T-cell (primary cell): ENCODE results near the gene ITGB3BP. TPM values are rescaled to one million over a fixed set of nuclear protein-coding genes. Genes with fewer than 3 reads are reported as not detected.

ENCODE experiments used
- ATAC-seq, 4 experiments: fragments of 200-7000 bp in 3 of 4; fragments of 150-1000 bp in 1 of 4; cut with Tn5 transposase; replicated peaks in 1 of 4; 1 replicate in 3 of 4; 2 replicates in 1 of 4; pipeline ENCODE4 v1.10.0; 2021; ENCODE audit warnings: moderate library complexity in 3 of 4, mild to moderate bottlenecking in 2 of 4, moderate number of reproducible peaks in 1 of 4
- CTCF ChIA-PET, 2 donors: fragments of 300-600 bp; sonication (Branson Sonifier 250); formaldehyde crosslinking; loops; one replicate each; lab custom pipeline; 2022; ENCODE audit warnings: antibody characterized with exemption in 2 of 2; lab: Charles Lee
- POLR2A ChIA-PET, 2 donors: fragments of 300-600 bp; sonication (Branson Sonifier 250); formaldehyde crosslinking; loops; one replicate each; lab custom pipeline; 2022; ENCODE audit warnings: antibody characterized with exemption in 2 of 2; lab: Charles Lee
- DNase-seq, 35 experiments: peaks; one replicate each; pipeline versions ENCODE4 v3.0.0 to v3.0.0-alpha.2; 2013 to 2023
- H3K27ac ChIP-seq: one replicate; pipeline ENCODE4 v1.5.1; 2013; ENCODE audit warnings: low read length
- H3K27me3 ChIP-seq, 2 experiments: replicated peaks in 1 of 2; 1 replicate in 1 of 2; 2 replicates in 1 of 2; pipeline versions ENCODE4 v1.6.1 to v1.7.0; 2013; ENCODE audit warnings: low read length in 1 of 2, mixed read lengths in 1 of 2; ENCODE audit not compliant: control insufficient read depth in 2 of 2, insufficient read depth in 2 of 2; ENCODE audit errors: extremely low read depth in 1 of 2
- H3K36me3 ChIP-seq, 2 donors: 1 replicate in 1 of 2; 2 replicates in 1 of 2; pipeline versions ENCODE4 v1.6.1 to v1.7.0; 2013; ENCODE audit warnings: low read length in 1 of 2; ENCODE audit not compliant: control insufficient read depth in 2 of 2, insufficient read depth in 1 of 2; ENCODE audit errors: extremely low read depth in 1 of 2
- H3K4me1 ChIP-seq, 2 experiments: 1 replicate in 1 of 2; 2 replicates in 1 of 2; pipeline versions ENCODE4 v1.6.1 to v1.7.0; 2013; ENCODE audit warnings: low read length in 2 of 2, mixed read lengths in 1 of 2; ENCODE audit not compliant: insufficient read depth in 2 of 2, control insufficient read depth in 1 of 2; ENCODE audit errors: extremely low read depth in 1 of 2
- H3K4me3 ChIP-seq, 2 donors: 1 replicate in 1 of 2; 2 replicates in 1 of 2; pipeline versions ENCODE4 v1.5.1 to v1.7.0; 2013; ENCODE audit warnings: mild to moderate bottlenecking in 2 of 2, low read length in 1 of 2, moderate library complexity in 1 of 2; ENCODE audit not compliant: control insufficient read depth in 1 of 2; ENCODE audit errors: extremely low read depth in 1 of 2
- H3K9me3 ChIP-seq: 2 replicates; pipeline ENCODE4 v1.7.0; 2013
- H3K27ac Mint-ChIP-seq, 2 donors: one replicate each; pipeline ENCODE4 v1.8.0; 2020 to 2021; ENCODE audit warnings: mild to moderate bottlenecking in 2 of 2, mixed read lengths in 2 of 2
- H3K27me3 Mint-ChIP-seq, 2 donors: one replicate each; pipeline ENCODE4 v1.8.0; 2021 to 2022; ENCODE audit warnings: mixed read lengths in 2 of 2
- H3K36me3 Mint-ChIP-seq: one replicate; pipeline ENCODE4 v1.8.0; 2021; ENCODE audit warnings: mixed read lengths
- H3K4me1 Mint-ChIP-seq, 3 donors: one replicate each; pipeline ENCODE4 v1.8.0; 2020 to 2022; ENCODE audit warnings: mixed read lengths in 3 of 3, mild to moderate bottlenecking in 1 of 3
- H3K4me3 Mint-ChIP-seq, 3 donors: one replicate each; pipeline ENCODE4 v1.8.0; 2020 to 2022; ENCODE audit warnings: mild to moderate bottlenecking in 3 of 3, mixed read lengths in 3 of 3, moderate library complexity in 3 of 3
- H3K9me3 Mint-ChIP-seq, 3 donors: one replicate each; pipeline ENCODE4 v1.8.0; 2020 to 2022; ENCODE audit warnings: mixed read lengths in 3 of 3
- WGBS: methylation state at CpG from one replicate; pipeline ENCODE4 v1.1.5; 2013; ENCODE audit warnings: missing lambda C conversion rate; ENCODE audit not compliant: insufficient coverage; 5-methylcytosine and 5-hydroxymethylcytosine counted together
- total RNA-seq, 35 experiments: library from RNA in 6 of 35; stranded (reverse) in 6 of 35; fragments of 120-200 nt in 1 of 35; gene quantifications; one replicate each; pipeline versions ENCODE4 v1.2.1 to v1.2.4 and lab custom pipeline; 2013 to 2026

Gene ITGB3BP
- total RNA-seq, 5 donors from 2014 or later (not counting 1 experiment from before 2014, with no cell fraction given): 16.6 to 27.3 (median 22.5) TPM

DNA sequence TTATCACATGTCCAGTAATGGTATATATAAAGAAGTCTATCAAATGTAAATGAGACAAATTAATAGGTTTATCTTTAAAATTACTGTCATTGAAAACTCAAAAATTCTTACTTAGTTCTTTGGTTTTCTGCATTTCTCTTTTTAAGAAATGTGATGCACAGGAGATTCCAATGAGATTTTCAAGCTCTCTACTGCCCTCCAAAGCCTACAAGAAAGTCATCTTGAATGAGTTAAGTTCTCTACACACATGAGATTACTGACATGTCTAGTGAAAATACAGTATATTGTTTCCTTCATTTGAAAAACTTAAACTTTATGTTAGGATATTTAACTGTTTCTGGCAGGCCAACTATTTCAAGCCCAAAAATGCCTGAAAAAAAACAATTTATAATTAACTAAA lies 68.8 kb downstream of the ITGB3BP start:
- Mint-ChIP-seq H3K27ac (no peak overlapping the region), H3K4me1 (no peaks in the 10 kb centered on the region), H3K36me3 (peaks cover 19% of the 10 kb centered on the region), H3K27me3 (no peaks in the 10 kb centered on the region), H3K9me3 (no peaks in the 10 kb centered on the region), H3K4me3 (no peak overlapping the region)
- no peak for ATAC-seq
- no peaks in the 10 kb centered on the region for H3K27me3 ChIP-seq
- H3K9me3 ChIP-seq: no peaks in the 10 kb centered on the region
- no peak for DNase-seq
- ChIA-PET CTCF (interaction anchor here in 1 of 2 donors (0.6 kb wide), 1 partner anchor 143 kb away, joined by 4 read pairs; no protein-coding TSS in a partner anchor), POLR2A (no interaction called here)
- no peak overlapping the region for H3K4me3 ChIP-seq
- no peaks in the 10 kb centered on the region for H3K4me1 ChIP-seq
- H3K36me3 ChIP-seq: no peaks in the 10 kb centered on the region
- no peak overlapping the region for H3K27ac ChIP-seq

DNA sequence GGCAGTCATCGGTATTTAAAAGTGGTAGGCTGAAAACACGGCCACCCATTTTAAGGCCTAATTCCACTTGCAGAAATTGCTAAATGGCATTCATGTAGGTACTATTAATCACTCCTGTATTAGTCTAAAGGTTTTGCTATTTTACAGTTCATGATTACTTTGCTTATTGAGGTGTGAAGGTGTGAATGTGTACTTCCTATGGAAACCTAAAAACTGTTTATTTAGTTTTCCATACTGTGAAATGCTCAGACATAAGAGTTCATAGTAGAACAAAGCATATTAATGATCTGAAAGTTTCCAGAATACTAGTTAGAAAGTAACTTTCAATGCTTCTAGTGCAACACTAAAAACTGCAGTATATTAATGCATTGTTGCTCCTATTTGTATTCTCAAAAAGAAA lies 69.8 kb downstream of the ITGB3BP start:
- Mint-ChIP-seq H3K4me1 (no peaks in the 10 kb centered on the region), H3K36me3 (peaks cover 14% of the 10 kb centered on the region)
- WGBS: no CpG with 5 or more reads among the region's 2 CpGs

DNA sequence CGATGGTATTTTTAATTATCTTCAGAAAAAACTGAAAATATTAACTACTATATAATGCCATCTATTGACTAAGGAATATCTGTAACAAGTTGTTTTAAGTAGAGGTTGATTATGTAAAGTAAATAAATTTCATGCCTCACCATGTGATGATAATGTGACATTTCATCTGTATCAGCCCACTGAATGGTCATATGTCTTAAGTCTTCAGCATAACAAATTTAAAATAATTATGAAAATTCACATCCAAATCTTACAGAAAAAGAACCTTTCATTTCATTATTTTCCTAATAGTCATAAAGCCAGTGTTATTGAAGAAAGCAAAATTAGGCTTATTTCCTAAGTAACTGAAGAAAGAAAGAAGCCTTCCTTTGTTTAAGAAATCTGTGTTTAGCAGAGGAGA lies 72.6 kb downstream of the ITGB3BP start:
- Mint-ChIP-seq H3K4me3 (no peak overlapping the region), H3K9me3 (no peaks in the 10 kb centered on the region), H3K4me1 (no peaks in the 10 kb centered on the region), H3K27me3 (no peaks in the 10 kb centered on the region), H3K27ac (no peak overlapping the region), H3K36me3 (peaks cover 3% of the 10 kb centered on the region)
- no peaks in the 10 kb centered on the region for H3K36me3 ChIP-seq
- CTCF ChIA-PET: no interaction called here
- no peaks in the 10 kb centered on the region for H3K9me3 ChIP-seq
- POLR2A ChIA-PET: no interaction called here
- H3K4me3 ChIP-seq: no peak overlapping the region
- WGBS: no CpG with 5 or more reads among the region's 1 CpG
- ATAC-seq (no peak), DNase-seq (no peak)
- no peak overlapping the region for H3K27ac ChIP-seq
- no peaks in the 10 kb centered on the region for H3K27me3 ChIP-seq
- H3K4me1 ChIP-seq: no peaks in the 10 kb centered on the region

More for the DNA sequence above, 69.8 kb downstream of the ITGB3BP start:
- Histone ChIP-seq H3K9me3 (no peaks in the 10 kb centered on the region), H3K36me3 (no peaks in the 10 kb centered on the region), H3K27me3 (no peaks in the 10 kb centered on the region), H3K4me1 (no peaks in the 10 kb centered on the region), H3K4me3 (no peak overlapping the region), H3K27ac (no peak overlapping the region)
- Mint-ChIP-seq H3K4me3 (no peak overlapping the region), H3K27ac (no peak overlapping the region), H3K9me3 (no peaks in the 10 kb centered on the region), H3K27me3 (no peaks in the 10 kb centered on the region)
- DNase-seq: no peak
- CTCF ChIA-PET: no interaction called here
- no peak for ATAC-seq
- POLR2A ChIA-PET: no interaction called here

DNA sequence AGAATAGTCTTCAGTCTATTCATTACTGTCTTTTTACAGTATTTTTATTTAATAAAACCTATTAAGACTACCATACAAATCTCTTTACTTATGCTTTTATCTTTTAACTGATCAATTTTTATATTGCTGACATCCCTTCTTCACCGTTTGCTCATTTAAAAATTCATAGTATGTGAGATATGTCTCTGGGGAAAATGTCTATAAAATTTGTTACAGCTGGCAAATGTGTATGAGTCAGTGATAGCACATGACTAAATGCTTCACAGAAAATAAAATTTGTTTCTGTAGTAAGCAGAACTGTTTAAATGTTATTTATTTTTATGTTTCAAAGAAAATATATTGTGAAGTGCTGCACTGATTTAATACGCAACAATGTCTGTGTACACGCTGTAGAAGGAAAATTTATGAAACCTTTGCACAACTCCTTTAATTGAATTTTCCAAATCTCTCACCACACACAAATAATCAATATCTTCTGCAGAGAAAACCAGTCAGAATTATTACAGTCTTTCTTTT lies 74.2 kb downstream of the ITGB3BP start:
- no peak for DNase-seq
- Histone ChIP-seq H3K36me3 (no peaks in the 10 kb centered on the region), H3K27ac (no peak overlapping the region), H3K9me3 (no peaks in the 10 kb centered on the region), H3K27me3 (no peaks in the 10 kb centered on the region), H3K4me3 (no peak overlapping the region), H3K4me1 (no peaks in the 10 kb centered on the region)
- no peaks in the 10 kb centered on the region for H3K4me1 Mint-ChIP-seq
- no peaks in the 10 kb centered on the region for H3K9me3 Mint-ChIP-seq
- H3K4me3 Mint-ChIP-seq: no peak overlapping the region
- ChIA-PET CTCF (no interaction called here), POLR2A (no interaction called here)
- no peak overlapping the region for H3K27ac Mint-ChIP-seq
- no peaks in the 10 kb centered on the region for H3K27me3 Mint-ChIP-seq
- no peak for ATAC-seq
- peaks cover 3% of the 10 kb centered on the region for H3K36me3 Mint-ChIP-seq
- no CpG with 5 or more reads among the region's 3 CpGs for WGBS

DNA sequence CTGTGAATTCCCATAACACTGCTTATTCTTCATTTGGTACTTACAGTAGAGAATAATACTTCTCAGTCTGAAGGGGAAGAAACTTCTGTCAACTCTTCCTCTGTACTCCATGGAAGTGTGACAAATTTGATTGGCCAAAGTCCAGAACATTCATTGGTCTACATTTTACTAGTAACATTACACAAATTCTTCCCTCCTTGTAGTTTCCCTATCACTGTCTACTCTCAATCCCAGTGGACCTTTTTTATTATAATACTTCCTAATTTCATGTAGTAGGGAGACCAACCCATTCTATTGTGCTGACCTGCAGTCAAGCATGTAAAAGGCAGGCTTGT lies 80.9 kb downstream of the ITGB3BP start:
- Mint-ChIP-seq H3K4me3 (no peak overlapping the region), H3K9me3 (no peaks in the 10 kb centered on the region), H3K36me3 (no peaks in the 10 kb centered on the region), H3K4me1 (no peaks in the 10 kb centered on the region), H3K27ac (no peak overlapping the region), H3K27me3 (no peaks in the 10 kb centered on the region)
- ChIA-PET POLR2A (no interaction called here), CTCF (interaction anchor here in 1 of 2 donors (1.3 kb wide), 1 partner anchor 600 kb away, joined by 3 read pairs; no protein-coding TSS in a partner anchor)
- Histone ChIP-seq H3K4me1 (no peaks in the 10 kb centered on the region), H3K4me3 (no peak overlapping the region), H3K36me3 (no peaks in the 10 kb centered on the region), H3K27ac (no peak overlapping the region), H3K9me3 (no peaks in the 10 kb centered on the region), H3K27me3 (no peaks in the 10 kb centered on the region)
- DNase-seq (no peak), ATAC-seq (no peak)

DNA sequence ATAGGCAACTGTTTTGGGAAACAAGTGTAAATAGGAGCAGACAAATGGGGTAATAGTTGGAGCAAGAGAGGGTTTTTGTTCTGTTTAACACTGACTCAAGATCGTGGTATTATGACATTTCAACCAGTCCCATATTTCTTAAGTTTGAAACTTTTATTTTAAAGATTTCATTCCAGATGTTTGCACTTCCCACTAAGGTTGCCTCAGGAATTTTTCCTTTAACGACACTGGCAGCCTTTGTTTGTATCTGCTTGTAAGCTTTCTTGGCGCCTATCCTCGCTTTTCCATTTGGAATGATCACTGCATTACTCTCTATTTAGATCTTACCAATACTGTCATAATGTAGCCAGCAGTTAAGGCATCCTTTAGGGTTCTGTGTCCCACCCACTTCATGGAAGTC lies 87.9 kb downstream of the ITGB3BP start:
- no peak overlapping the region for H3K27ac ChIP-seq
- H3K36me3 ChIP-seq: peaks cover 0 to 14% of the 10 kb centered on the region in 2 donors
- no peak overlapping the region for H3K4me3 ChIP-seq
- no peaks in the 10 kb centered on the region for H3K4me1 ChIP-seq
- CTCF ChIA-PET: no interaction called here
- H3K9me3 ChIP-seq: no peaks in the 10 kb centered on the region
- no peak overlapping the region for H3K27ac Mint-ChIP-seq
- no peak overlapping the region for H3K4me3 Mint-ChIP-seq
- H3K9me3 Mint-ChIP-seq: no peaks in the 10 kb centered on the region
- H3K27me3 ChIP-seq: no peaks in the 10 kb centered on the region
- peaks cover 20% of the 10 kb centered on the region for H3K36me3 Mint-ChIP-seq
- POLR2A ChIA-PET: no interaction called here
- H3K4me1 Mint-ChIP-seq: no peaks in the 10 kb centered on the region
- no peaks in the 10 kb centered on the region for H3K27me3 Mint-ChIP-seq
- DNase-seq (no peak), ATAC-seq (no peak)
- WGBS: 100% methylated on average over 3 of the region's 4 CpGs

DNA sequence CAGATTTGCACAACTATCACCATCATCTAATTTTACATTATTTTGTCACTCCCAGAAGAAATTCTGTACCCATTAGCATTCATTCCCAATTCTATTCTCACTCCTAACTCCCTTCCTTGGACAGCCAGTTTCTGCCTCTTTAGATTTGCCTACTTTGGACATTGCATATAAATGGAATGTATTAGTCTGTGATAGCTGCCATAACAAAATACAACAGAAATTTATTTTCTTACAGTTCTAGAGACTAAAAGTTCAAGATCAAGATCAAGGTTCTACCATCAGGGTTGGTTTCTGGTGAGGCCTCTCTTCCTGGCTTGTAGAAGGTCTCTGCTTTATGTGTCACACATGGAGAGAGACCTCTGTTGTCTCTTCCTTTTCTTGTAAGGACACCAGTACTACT lies 93.7 kb downstream of the ITGB3BP start:
- H3K27me3 Mint-ChIP-seq: no peaks in the 10 kb centered on the region
- DNase-seq: no peak
- H3K4me3 Mint-ChIP-seq: no peak overlapping the region
- POLR2A ChIA-PET: no interaction called here
- peaks cover 0 to 7% (median 3%) of the 10 kb centered on the region in 3 donors for H3K9me3 Mint-ChIP-seq
- peaks cover 35% of the 10 kb centered on the region for H3K36me3 Mint-ChIP-seq
- ATAC-seq: no peak
- no peak overlapping the region for H3K27ac Mint-ChIP-seq
- no peaks in the 10 kb centered on the region for H3K4me1 Mint-ChIP-seq
- Histone ChIP-seq H3K4me1 (no peaks in the 10 kb centered on the region), H3K27me3 (no peaks in the 10 kb centered on the region), H3K4me3 (no peak overlapping the region), H3K9me3 (peaks cover 4% of the 10 kb centered on the region), H3K27ac (no peak overlapping the region), H3K36me3 (peaks cover 0 to 12% of the 10 kb centered on the region in 2 donors)
- CTCF ChIA-PET: no interaction called here
